NOMO-1 (cell line): ENCODE results near the gene CLEC5A.
"Not testable (repeated sequence)": the region's sequence is repeated elsewhere in the genome, so short reads cannot be mapped to it uniquely, and the experiment has no call there.

ENCODE experiments used
- DNase-seq, 2 experiments: peaks; one replicate each; lab custom pipeline; 2025; ENCODE audit not compliant: unreplicated experiment in 2 of 2; lab: John Stamatoyannopoulos, UW

Gene CLEC5A

DNA sequence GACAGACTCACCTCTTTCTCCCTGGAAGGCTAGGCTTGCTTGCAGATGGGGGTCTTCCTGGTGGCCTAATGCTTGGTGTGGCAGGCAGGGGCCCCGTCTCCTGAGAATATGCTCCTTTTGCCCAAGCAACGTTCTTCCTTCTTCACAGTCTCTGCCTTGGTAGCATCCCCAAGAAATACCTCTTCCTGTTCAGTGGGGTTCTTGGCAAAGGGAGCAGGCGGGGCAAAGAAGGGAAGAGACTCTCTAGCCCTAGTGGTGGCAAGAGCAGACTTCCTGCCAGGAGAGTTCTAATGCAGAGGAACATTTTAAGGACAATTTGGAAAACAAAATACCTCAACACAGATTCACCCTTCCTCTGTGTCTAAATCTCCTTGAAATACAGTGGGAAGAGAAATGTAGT lies at the start of gene CLEC5A:
CLEC5A (minus strand) TSS at position 179 of the 400 bp plus-strand sequence. CDS start 682 bp downstream, outside the sequence.
- no peak for DNase-seq

DNA sequence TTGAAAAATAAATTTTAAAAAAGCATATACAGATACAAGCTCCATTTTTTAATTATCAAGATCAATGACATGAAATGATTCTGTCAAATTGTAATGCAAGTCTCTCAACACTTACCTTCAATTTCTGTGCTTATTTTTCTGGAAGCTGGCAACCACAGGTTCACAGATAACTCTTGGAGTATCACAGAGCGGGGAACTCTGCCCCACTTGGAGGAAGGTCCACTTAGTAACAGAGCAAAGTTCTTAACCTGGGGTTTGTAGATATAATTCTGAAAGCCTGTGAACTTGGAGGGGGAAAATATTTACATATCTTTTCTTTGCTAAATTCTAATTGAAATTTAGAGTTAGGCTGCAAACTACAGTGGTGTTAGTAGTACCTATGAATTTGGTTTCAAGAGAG lies 46.6 kb upstream of the CLEC5A start:
- no peak for DNase-seq

DNA sequence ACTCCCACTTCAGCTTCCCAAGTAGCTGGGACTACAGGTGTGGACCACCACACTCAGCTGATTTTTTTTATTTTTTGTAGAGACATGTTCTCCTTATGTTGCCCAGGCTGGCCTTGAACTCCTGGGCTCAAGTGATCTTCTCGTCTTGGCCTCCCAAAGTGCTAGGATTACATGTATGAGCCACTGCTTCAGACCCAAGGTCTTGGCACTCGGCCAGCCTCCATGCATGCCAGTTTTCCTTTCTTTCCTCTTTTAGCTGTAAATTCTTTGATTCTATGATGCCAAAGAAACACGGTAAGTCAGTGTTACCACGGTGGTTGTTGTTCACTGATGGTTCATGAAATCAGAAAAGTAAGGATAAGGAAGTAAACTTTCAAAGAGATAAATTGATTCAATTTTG lies 45.9 kb upstream of the CLEC5A start:
- no peak for DNase-seq

DNA sequence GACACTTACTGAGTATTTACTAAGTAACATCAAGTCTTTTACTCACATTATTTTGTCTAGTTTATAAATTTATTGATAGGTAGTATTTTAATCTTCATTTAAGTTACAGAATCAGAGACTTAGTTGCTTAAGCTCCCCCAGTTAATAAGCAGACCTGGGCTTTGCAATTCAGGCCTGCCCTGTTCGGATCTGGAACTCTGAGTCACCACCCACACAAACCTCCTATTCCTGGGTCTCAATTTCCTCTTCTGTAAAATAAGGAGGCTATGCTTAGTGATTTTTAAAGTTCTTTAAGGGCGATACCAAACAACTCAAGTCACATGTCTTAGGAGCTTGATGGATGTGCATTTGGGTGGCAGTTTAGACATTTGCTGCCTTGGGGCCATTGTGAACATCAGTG lies 45.4 kb upstream of the CLEC5A start:
- DNase-seq, result peak; percentile 40 to 52

DNA sequence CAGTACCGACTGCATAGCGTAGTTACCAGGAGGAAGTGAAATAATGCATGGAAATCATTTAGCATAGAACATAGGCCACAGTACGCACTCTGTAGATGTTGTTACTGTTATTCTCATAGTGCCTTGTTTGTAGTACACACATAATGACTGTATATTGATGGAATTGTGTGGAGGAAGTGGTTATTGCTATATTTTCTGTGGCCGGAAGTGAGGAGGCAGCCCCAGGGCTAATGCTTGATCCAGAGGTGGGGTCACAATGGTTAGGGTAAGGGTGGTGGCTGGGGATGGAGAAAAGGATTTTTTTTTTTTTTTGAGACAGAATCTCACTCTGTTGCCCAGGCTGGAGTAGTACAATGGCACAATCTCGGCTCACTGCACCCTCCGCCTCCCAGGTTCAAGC lies 44.4 kb upstream of the CLEC5A start:
- DNase-seq, result peak; percentile 18 to 23

DNA sequence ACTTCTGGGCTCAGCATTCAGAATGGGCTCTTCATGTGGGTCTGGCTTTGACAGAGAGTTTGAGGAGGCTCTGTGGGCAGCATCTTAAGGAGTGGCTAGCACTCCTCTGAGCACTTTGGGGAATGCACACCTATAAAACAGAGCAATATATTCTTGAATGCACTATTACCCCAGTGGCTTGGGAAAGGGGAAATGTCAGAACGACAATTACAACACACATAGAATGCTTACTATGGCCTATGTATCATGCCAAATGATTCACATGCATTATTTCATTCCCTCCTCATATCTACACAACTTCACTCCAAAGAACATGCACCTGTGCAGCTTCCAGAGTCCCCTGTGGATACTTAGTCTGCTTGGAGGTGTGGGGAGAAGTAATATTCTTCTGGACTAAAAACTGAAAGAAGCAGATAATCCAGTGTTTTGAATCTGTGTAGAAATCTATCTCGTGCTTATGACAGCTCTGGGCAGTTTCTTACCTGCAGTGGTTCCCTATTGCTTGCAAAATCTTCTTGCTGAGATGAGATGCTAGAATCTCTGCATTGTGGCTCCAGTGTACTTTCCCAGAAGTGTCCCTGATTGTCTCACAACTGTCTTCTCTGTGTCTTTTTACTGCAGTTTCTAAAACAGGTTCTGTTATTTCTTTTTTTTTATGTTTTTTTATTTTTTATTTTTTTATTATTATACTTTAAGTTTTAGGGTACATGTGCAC lies 43.4 kb upstream of the CLEC5A start:
- peak in 1 of 2 experiments; percentile 20 for DNase-seq

DNA sequence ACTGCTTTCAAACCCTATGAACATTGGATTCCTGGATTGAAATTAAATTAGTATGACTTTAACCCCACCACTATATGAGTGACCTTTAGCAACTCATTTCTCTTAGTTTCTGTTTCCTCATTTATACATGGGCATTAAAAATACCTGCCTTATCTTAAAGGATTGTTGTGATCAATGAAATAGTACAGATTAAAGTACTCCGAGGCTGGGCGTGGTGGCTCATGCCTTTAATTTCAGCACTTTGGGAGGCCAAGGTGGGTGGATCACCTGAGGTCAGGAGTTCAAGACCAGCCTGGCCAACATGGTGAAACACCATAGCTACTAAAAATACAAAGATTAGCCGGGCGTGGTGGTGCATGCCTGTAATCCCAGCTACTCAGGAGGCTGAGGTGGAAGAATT lies 41.0 kb upstream of the CLEC5A start:
- not testable (repeated sequence) for DNase-seq

DNA sequence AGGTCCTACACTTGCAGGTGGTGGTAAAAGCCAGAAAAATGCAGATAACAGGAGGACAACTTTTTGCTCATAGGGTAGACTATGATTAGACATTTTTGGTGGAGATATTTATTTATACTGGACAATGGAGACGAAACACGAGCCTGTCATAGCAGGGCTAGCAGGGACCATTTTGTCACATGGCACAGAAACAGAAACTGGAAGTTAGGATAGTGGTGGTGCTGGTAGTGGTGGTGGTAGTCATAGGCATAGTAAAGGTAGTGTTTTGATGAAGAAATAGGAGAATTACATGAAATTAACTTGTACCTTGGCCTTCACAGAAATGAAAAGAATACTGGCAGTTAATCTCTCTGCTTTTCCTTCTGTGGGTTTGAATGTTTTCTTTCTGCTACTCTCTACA lies 40.1 kb upstream of the CLEC5A start:
- DNase-seq, result no peak

DNA sequence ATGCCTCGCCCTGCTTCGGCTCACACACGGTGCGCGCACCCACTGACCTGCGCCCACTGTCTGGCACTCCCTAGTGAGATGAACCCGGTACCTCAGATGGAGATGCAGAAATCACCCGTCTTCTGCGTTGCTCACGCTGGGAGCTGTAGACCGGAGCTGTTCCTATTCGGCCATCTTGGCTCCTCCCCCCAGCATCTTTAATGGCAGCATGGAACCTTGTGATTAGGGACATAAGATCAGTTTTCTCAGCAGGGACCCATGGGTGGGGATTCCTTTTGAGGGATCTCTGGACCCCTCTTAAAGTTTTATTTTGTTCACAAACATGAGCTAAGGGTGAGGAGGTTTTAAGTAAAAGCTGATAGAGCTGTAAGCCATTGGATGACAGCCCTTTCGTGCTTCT lies 39.2 kb upstream of the CLEC5A start:
- DNase-seq, result not testable (repeated sequence)

DNA sequence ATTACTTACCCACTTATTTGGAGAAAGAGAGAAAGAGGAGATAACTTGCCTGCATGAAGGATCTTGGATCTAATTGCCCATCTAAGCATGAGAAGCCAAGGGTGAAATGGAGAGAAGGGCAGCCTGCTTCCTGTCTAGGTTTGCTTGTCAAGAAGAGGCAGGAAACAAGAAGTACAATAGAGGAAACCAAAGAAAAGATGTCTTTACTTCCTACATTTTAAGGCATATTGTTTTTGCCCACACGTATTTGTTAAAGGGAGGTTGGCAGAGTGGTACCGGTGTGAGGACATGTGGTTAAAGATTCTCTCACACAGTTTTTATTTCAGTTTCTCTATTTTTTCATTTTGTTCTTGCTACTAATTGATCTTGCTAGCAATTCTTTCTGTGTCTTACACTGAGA lies 32.8 kb upstream of the CLEC5A start:
- peak in 1 of 2 experiments; percentile 20 for DNase-seq

DNA sequence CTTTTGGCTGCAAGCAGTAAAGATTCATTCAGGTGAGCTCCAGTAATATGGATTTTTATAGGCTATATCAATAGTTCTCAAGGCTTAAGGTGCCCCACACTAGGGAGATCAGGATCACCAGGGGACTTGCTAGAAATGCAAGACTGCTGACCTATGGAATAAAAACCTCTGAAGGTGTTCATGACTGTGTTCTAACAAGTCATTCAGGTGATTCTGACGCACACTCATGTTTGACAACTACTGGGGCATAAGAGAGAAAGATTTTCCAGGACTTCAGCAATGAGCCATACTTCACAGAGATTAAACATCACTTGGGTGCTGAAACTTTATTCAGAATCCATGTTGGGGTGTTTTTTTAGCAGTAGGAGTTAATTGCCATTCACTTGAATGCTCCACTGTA lies 31.6 kb upstream of the CLEC5A start:
- no peak for DNase-seq

DNA sequence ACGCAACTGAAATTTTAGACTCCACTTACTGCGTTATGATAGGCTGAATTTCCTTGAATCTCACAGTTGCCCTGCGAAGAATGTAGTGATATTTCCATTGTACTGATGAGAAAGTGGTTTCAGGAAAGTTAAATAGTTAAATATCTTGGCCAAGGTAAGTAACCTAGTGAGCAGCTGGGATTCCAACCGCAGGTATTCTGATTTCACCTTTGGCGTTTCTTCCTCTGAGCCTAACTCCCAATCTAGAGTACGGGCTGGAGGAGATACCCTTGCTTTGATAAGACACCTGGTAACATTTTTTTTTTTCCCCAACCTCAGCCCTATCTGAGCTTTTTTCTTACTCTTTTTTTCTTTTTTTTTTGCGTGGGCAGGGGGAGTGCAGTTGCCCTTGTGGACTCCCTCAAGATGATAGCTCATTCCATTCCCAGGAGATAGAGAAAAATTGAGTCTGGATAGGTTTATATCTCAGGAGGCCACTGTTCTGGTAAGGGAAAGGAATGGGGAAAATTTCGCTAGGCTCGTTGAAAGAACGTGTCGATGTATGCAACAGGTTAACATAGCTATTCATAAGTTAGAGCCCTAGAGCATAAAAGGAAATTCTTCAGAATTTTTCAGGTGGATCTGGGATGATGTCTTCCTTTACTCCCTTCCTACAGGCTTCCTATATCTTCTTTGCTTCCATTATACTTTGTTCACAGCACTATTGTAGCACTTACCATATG lies 29.9 kb upstream of the CLEC5A start:
- DNase-seq, result no peak

DNA sequence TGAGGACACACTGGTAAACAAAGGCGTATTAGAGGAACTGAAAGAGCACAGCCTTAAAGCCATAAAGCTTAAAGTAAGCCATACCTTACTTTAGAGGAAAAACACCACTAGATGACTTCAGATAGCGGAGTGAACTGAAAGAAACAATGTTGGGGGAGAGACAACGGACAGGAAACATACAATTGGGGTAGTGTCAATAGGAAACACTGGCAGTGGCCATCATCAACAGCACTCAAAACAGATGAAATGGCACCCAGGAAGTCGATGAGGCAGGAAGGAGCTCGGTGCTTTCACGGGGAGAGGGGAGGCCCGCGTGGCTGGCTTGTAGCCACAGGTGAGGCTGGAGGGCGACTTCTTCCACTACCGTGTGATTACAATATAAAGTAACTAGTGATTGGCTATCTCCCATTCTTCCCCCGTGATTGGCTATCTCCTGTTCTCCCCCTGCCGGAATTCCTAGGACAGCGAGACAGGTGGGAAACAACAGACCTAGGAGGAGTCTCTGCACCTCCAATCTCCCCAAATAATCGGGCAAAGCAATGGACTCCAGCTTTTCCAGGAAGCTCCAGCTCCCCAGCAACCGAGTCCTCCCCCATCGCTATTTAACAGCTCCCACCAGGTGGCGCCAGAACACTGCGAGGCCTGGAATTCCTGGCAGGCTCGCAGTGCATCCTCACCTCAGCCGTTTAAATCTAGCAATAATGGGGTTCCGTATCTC lies 29.2 kb upstream of the CLEC5A start:
- DNase-seq, result peak; percentile 38 to 43

DNA sequence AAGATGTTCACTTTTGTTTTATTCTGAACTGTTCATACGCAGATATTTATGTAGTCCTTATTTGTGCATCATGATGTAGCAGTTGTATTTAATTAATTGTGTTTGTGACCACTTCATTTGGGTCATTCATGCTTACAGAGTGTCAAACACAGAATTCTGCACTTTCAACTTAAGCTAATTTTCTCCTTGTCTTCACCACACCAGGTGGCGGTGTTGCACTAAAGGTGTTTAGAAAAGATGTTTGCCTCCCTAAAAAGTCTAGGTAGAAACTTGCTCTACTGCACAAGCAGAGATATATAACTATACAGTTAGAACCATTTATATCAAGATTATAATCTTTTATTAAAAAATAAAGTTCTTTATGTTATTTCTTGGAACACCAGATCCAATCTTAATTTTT lies 28.1 kb upstream of the CLEC5A start:
- DNase-seq, result peak in 1 of 2 experiments; percentile 4

DNA sequence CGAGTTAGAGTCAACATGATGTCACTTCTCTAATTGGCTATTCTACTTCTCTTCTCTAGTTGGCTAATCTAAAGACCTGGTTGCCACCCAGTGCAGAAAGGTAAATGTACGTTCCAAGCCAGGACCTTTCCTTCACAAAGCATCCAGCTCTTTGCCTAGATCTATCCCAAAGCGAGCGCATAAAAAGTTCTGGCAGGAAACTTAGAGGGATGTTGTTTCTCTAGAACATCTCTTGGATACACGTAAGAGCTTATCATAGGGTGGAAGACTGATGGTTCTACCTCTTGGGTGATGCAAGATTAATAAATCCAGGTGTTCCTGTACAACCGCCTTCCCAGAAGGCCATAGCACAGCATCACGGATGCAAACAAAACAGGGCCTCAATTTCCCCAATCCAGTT lies 26.9 kb upstream of the CLEC5A start, which contains the start of gene TAS2R38:
TAS2R38 (minus strand) TSS at position 101 of the 400 bp plus-strand sequence; CDS start at position 17, 84 bp downstream.
- DNase-seq, result no peak

DNA sequence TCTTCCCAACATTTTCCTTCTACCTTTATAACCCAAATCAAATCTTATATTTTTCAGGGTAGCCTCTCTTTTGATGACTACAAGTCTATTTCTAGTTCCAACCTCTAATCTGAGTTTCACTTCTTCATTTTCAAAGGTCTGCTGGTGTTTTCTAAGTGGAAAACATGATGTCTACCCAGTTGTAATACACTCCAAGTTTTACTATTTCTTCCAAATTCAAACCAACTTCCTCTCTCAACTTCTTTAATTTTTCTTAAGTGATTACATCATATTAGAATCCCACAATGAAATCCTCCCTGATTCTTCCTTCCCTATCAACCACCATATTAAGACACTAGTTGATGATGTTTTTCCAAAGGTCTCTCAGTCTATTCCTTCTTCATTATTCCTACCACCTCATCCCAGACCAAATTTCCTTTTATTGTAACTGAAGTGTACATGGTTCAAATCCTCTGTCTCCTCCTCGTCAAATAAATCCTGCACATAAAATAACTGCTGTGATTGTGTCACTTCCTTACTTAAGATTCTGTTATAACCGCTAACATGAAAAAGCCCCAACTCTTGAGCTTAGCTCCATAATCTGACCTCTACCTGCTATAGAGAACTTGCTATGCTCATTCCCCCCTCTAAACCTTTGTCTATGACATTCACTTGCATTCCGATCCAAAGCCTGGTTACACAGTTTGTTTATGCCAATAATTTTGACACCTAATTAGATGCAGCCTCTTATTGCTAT lies 14.1 kb upstream of the CLEC5A start:
- peak; percentile 47 to 86 for DNase-seq

DNA sequence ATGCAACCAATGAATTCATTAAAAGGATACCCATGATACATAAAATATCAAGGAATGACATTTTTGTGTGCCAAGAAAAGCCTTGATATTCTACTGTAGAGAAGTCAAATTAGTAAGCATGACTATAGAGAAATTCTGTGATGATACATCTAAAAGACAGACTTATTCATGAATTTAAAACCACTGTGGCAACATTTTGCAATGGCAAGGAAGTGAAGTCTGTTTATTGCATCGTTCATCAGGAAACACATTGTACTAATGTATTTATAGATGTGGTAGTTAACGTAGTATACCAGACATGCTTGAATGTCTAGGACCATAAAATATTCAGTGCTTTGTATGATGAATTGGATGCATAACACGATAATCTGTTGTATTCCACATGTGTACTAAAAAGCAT lies 9.3 kb upstream of the CLEC5A start:
- DNase-seq, result peak; percentile 59 to 86

DNA sequence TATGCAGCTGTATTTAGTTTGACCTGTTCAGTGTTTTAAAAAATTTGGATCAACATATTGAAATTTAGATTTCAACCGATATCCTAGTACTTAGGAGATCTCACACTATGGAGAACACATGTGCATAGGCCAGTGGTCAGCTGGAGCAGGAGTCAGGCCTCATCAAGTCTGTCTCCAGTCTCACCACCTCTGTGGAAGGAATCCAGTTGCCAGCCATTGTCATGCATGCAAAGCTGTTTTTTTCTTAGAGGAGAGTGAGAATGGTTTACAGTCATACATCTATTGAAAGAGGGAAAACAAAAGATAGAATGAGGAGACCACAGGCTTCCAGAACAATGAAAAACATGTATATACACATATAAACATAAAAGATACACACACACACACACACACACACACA lies 7.6 kb upstream of the CLEC5A start:
- DNase-seq, result no peak

DNA sequence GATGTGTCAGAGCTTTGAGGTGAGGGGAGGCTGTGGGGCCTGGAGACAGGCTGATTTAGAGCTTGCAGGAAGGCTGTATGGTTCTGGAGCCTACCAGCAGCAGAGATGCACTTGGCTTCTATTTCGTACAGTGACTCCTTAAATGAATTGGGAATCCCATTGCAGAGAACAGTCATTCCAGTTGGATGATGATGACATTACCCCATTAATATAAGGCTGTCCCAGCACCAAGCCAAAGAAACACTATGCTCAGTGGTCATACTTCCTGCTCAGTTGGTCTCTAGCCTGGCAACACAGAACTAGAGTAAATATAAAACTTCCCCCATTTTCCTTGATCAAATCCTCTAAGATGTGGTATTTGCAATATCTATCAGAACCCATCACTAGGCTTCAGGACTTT lies 5.7 kb upstream of the CLEC5A start:
- DNase-seq, result no peak

DNA sequence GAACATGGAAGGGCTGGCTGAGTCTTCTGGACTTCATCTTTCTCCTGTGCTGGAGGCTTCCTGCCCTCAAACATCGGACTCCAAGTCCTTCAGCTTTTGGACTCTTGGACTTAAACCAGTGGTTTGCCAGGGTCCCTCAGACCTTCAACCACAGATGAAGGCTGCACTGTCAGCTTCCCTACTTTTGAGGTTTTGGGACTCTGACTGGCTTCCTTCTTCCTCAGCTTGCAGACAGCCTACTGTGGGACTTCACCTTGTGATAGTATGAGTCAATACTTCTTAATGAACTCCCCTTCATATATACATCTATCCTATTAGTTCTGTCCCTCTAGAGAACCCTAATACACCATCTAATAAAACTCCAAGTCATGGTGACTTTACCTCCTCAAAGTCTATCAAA lies 4.0 kb upstream of the CLEC5A start:
- no peak for DNase-seq

DNA sequence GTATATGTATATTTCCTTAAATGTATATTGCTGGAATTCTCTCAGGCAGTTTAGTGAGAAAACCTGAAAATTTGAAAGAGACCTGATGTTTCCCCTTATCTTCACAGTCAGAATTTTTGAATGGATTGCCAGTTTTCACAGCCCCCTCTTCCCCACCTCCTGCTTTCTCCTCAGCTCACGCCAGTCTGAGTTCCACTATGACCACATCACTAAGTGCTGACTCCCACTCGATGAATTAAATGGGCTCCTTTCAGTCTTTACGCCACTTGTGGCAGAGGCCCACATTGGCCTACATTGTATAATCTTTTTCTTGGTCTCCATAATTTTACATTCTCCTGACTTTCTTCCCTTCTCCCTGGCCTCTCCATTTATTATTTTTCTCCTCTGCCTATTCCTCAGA lies 3.1 kb upstream of the CLEC5A start:
- no peak for DNase-seq
